HG02884 (cell line): ENCODE results near the gene EIF5.
"Not testable (repeated sequence)": the region's sequence is repeated elsewhere in the genome, so short reads cannot be mapped to it uniquely, and the experiment has no call there.

Source experiments
- ATAC-seq: cut with Tn5 transposase; IDR thresholded peaks from one replicate; pipeline ENCODE4 v1.9.1; 2021; ENCODE audit warnings: mild to moderate bottlenecking, moderate library complexity; ENCODE audit not compliant: unreplicated experiment

The EIF5 gene

DNA sequence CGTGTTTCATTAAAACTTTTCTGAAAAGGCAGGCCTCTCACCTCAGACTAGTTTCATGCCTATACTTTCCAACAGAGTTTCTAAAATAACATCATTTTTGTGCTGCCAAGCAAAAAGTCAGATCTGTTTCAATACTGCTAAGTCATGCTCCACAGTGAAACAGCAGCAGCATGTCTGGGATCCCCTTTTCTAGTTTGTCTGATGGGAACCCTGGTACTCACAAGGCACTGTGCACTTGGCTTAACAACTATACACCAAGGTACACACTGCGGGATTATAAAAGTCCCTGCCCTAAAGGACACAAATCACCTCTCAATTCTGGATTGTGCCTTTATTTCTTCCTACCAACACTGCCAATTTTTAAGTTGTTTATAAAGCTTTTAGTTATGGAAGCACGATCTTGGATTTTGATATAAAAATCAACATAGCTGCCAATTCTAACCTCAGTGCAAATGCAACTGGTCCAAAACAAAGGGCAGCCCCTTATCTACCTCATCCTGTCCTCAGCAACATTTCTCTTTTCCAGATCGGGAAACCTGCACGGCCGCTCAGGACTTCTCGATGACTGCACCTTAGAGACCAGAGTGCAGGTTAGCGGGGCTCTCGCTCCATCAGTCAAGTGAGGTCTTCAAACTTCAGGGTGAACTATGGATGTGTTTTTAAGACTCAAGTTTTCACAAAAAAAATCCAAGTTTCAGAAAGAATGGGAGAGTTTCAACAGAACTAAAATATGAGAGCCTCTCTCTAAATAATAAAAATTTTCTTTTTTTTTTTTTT lies 1.7 kb upstream of the EIF5 start:
- no peak for ATAC-seq

DNA sequence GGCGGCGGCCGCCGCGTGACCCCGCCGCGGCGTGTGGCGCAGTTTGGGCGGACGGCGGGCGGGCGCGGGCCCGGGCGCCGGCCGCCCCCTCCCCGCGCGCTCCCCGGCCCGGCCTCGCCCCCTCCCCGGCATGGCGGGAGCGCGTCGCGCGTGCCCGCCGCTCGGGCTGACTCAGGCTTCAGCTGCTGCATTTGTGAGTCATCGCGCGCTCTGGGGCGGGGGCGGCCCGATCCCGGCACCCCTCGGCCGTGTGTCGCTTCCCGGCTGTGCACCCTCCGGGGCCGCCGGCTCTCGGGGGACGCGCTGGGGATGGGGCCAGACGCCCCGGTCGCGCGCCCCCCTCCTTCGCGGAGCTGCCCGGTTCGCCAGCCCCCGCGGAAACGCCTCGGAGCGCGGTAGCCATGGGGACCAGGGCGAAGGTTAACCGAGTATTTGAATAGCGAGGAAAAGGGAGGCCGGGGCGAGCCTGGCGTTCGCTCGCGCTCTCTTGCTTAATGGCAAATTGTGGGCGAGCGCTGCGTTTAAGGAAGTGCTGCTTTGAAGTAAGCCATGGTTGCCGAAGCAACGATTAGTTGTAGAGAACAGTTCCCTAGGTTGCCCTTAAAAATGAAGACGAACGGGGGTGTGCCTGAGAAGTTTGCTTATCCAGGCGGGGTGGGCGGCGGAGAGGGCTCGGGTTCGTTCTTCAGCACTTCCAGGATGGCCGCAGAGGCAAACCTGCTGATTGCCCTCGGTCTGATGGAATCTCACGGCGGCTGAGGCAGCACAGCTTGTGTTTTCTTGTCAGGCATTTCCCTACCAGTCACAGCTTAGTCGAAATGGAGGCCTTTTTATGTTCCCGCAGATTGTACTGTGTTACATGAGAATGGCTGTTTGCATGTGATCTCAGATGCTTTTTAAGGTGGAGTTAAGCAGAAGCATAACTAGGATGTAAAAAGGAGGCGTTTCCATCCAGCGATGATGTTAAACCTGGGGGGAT lies 896 bp downstream of the EIF5 start:
- ATAC-seq, result peak; percentile 23

DNA sequence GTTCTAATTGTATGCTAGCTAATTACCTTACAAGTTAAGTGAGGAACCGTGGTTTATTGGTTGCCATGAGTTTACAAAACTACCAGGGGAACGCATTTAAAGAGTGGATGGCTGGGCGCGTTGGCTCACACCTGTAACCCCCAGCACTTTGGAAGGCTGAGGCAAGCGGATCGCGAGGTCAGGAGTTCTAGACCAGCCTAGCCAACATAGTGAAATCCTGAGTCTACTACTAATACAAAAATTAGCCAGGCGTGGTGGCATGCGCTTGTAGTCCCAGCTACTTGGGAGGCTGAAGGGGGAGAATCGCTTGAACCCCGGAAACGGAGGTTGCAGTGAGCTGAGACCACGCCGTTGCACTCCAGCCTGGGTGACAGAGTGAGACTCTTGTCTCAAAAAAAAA lies 2.2 kb downstream of the EIF5 start:
- no peak for ATAC-seq

DNA sequence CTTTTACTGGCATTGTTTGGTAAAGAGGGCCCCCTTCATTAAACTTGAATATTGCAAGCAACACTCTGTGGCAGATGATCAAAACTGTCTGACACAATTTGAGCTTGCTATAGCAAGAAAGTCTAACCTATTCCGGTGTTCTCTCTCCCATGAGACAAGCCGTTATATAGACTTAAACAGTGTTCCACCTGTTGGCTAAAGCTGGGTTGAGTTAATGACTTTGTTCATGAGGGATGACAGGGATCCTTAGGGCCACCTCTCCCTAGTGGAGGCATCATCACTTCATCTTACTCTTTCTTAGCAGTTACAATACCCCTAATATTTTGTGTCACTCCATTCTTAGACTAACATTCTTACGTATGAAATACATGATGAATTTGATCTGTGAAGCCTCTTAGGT lies 3.8 kb downstream of the EIF5 start:
- ATAC-seq, result no peak

DNA sequence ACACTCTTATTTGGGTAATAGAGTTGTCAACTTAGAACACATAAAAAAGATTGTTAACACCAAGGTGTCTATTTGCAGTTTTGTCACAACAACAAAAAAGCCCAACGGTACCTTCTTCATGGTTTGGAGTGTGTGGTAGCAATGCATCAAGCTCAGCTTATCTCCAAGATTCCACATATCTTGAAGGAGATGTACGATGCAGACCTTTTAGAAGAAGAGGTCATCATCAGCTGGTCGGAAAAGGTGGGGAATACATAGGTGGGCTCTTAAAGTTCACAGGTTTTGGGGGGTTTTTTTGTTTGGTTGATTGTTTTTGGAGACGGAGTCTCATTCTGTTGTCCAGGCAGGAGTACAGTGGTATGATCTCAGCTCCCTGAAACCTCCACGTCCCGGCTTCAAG lies 5.5 kb downstream of the EIF5 start:
- no peak for ATAC-seq

DNA sequence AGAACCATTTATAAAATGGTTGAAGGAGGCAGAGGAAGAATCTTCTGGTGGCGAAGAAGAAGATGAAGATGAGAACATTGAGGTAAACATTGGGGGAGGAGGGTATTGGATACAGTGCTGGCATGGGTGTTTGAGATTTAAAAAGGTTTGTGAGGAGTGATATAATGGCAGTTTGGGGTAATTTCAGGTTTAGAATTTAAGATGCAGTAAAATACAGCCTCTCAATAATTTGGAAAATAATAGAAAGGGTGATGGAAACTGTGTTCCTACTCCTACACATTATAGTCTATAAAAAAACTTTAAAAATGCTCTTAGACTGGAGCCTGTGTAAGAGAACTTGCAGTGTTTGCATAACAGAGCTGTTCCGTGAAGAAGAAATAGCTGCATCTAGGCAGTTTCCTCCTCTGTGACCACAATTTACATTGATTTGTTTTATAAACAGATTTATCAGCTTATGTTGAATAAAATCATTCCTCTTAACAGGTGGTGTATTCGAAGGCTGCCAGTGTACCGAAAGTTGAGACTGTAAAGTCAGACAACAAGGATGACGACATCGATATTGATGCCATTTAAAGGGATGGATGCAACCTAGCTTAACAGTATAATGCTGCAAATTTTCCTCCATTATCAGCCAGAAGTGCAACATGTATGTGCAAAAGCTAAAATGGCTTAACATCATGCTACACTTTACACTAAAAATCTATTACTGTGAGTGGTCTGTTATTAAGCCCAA lies 6.6 kb downstream of the EIF5 start:
- ATAC-seq, result no peak

DNA sequence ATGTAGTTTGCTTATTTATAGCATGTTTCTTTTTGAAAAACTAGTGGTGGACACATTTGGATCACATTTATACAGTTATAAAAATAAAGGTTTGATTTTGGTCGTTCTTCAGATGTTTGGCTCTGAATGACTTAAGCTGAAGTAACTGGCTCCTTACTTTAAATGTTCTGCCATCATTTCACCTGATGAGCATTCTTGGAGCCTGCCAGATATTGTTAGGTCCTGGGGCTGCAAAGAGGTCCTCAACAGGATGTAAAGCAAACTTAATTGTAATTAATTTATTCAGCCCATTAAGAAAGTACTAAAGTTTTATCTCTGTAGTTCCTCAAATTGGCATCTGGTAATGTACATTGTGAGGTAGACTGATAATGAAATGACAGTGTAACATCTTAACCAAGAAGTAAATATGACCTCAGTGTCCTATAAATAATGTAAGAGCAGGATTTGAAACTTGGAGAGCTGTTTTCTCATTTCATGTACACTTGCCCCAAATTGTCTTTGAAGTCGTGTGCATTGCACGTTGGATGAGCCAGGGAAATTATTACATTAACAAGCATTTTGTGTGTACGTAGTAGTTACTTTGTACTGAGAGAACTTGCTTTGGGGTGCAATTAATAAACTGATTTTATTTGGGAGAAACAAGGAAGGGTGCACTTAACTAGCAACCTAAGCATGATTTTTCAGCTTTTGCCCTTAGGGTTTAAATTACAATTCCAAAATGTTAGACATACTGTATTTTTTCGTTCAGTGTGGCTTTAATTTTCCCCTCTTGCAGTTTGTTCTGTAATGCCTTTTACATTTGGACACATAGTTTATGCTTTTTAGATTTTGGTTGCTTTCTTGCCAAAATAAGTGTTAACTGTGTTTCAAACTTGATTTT lies 7.5 kb downstream of the EIF5 start:
- ATAC-seq, result no peak

DNA sequence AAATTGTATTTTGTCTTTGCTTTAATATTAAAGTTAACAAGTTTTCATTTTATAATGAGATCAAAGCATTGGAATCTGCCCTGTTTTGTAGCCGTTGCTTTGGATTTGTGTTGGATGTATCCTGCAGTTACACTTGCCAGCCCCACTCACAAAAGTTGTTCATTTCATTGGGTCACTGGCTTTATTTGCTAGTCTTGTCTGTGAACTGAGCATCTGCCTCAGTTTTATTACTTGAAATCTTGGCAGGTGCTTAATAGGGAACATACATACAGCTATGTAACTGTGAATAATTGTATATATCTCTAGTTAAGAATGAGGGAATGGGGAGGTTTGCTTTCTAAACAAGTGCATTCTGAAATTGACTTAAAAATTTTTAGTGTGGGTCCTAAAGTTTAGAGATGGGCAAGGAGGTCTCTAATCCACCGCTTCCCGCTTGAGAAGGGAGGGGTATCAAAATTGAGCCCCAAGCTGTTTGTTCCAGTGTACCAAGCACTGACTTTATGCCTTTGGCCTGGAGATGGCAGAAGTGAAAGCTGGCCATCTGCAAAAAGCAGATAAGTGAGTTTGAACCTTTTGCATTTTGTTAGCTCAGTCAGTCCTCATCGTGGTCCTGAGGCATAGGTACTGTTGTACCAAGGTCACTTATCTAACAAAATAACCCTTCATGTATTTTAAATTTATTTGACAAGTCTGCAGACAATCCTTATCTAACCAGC lies 9.3 kb downstream of the EIF5 start:
- ATAC-seq, result no peak

DNA sequence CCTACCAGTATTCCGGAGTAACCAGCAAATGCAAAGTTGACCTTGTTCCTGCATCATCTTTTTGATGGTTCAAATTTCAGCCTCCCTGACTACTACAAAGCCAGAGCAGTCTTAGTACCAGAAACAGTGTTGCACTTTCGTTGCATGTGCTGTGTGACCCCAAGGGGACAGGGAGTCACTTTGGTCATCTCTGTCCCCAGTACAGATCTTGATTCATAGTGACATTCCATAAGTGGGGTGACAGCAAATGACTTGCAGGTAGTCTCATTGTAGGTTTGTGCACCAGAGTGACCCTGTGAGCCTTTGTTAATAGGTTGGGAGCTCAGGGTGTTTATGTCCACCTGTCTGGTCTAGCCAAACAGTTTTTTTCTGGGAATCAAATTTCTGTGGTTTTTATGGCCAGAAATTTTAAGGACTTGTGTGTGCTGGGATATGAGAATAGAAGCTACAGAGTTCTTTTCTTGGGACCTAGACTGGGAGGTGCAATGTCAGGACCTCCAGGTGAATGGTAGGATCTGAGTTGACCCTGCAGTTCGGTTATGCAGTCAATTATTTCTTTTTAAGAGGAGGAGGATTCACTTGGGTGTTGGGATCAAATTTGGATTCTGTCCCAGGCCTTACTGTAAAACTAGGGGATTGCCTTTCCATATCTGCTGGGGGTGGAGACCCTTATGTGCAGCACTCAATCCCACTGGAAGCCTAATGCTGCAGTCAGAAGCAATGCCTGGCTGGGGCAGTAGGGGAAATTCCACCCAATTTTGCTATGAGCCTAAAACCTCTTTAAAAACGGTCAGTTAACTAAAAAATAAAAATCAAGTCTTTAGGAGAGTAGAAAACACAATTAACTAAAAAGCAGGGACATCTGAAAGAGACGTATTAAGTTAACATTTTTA lies 10.1 kb downstream of the EIF5 start:
- no peak for ATAC-seq

DNA sequence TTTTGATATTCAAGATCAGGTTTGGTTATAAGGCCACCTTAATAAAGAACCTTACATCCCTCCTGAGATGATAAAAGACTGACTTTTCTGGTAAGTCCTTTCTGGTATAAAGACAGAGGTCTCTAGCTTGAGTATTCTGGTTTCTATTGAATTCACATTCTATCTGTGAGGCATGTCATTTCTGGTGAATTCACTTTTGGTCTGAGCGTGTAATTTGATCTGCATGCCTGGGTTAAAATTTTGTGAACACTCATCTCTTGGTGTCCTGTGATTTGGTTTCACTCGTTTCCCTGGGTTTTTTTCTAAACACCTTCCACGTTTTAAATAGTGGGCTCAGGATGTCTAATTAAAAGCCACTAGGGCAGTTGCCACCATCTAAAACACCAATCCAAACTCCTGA lies 12.2 kb downstream of the EIF5 start:
- ATAC-seq, result no peak

DNA sequence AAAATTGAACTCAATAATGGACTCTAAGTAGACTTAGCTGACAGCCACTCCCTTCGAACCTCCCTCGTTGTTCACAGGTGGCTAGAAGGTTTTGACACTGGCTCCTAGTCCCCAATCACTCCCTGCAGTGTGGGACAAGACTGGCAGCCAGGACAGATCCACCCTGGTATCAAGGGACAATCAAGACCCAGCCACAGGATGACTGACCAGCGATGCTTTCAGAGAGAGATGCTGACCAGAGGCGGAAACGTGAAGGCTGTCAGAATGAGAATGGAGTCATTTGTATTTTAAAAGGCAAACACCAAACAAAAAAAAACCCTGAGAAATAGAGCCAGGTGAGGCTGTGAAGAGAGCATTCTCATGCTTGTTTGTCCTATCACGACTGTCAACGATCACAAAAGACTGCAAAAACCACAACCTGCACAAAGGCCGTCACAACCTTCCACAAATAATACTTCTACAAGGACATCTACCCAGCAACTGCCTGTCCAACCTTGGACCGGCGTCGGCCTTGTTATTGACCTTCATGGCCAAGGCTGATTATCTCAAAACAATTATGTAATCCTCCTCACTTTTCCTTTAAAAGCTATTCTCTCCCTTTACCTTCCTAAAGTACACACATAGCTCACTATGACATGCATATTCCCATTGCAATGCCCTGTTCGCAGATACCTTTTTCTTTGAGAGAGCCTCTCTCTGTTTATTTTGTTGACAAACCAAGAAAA lies 13.2 kb downstream of the EIF5 start:
- no peak for ATAC-seq

DNA sequence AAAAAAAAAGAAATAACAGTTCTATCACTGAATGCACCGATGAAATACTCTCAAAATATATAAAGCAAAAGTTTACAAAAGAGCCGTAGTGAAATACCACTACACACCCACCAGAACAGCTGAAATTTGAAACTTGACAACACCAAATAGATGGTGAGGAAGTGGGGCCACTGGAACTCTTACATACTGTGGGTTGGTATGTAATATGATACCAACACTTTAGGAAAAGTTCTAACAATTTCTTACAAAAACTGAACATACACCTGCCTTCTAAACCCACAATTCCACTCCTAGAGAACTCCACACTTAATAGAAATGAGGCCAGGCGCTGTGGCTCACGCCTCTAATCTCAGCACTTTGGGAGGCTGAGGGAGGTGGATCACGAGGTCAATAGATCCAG lies 14.1 kb downstream of the EIF5 start:
- no peak for ATAC-seq

DNA sequence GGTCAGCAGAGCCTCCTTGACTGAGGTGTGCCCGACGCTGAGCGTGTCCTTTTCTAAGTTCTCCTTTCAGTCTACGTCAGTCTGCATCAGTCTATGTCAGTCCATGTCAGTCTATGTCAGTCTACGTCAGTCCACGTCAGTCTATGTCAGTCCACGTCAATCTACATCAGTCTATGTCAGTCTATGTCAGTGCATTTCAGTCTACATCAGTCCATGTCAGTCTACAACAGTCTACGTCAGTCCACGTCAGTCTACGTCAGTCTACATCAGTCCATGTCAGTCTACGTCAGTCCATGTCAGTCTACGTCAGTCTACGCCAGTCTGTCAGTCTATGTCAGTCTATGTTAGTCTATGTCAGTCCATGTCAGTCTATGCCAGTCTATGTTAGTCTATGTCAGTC lies 15.9 kb downstream of the EIF5 start:
- ATAC-seq, result no peak

DNA sequence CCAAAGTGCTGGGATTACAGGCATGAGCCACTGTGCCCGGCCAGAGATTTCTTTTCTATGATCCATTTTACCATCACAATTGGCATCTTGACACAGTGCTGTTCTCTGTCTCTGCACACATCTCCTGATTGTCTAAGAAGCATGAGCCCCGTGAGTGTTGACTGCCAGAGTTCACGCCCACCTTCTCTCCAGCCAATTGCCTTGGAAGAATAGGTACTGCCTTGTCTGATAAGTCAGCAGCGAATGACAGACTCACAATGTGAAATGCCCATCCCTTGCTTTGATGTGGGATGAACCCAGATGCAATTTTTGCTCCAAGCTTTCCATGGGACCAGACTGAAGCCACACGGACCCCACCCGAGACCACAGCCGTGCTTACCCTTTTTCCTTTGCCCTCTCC lies 19.3 kb downstream of the EIF5 start:
- ATAC-seq, result no peak

DNA sequence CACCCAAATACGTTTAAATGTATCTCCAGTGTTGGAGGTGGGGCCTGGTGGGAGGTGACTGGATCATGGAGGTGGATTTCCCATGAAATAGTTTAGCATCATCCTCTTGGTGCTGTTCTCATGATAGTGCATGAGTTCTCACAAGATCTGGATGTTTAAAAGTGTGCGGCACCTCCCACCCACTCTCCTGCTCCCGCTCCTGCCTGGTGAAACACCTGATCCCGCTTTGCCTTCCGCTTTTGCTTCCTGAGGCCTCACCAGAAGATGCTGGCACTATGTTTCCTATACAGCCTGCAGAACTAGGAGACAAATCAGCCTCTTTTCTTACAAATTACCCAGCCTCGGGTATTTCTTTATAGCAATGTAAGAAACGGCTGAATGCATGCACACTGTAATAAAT lies 20.1 kb downstream of the EIF5 start:
- ATAC-seq, result no peak

DNA sequence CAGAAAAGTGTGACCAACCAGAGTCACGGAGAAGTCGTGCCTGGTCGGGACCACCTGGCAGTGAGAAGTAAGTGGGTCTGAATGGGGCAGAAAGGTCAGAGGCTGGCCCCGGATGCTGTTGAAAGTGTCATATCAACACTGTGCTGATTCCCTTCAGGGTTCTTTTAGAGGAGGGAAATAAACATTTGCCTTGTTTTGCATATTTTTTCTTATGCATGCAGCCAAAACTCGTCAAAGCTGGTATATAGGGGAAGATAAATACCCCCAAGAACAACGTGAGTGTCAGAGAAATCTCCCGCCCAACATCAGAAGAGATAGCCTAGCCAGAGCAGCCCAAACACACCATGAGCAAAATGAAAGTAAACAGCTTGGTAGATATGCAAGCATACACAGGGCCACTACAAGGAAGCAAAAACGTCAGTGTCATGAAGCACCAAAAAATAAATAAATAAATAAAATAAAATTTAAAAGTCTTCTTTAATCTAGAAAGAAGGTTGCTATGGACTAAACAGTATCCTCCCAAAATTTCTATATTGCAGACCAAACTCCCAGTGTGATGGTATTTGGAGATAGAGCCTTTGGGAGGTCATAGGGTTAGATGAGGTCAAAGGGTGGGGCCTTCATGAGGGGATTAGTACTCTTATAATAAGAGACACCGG lies 22.1 kb downstream of the EIF5 start:
- ATAC-seq, result no peak

DNA sequence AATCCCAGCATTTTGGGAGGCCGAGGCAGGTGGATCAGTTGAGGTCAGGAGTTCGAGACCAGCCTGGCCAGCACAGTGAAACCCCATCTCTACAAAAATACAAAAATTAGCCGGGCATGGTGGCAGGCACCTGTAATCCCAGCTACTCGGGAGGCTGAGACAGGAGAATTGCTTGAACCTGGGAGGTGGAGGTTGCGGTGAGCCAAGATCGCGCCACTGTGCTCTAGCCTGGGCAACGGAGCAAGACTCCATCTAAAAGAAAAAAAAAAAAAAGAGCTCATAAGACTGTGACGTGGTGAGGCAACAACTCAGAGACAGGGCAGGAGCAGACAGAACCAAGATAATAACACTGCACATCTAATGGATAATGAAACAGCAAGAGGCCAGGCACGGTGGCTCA lies 23.5 kb downstream of the EIF5 start:
- ATAC-seq, result not testable (repeated sequence)

DNA sequence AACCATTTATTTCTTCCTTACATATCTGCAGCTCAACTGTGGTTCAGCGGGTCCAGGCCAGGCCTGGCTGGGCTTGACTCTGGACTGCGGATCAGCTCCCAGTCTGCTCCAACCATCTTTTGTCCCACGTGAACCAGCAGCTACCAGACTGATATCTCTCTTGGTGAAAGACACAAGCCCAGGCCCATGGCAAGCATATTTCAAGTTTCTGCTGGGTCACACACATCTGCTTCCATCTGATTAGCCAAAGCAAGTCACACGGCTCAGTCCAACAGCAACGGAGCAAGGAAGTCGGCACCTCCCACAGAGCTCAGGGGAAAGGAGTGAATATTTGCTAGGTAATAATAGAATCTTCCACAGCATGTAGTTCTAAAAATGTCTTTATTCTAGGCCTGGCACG lies 26.5 kb downstream of the EIF5 start:
- ATAC-seq, result no peak
